SK-N-SH treated with all-trans-retinoic acid at 6 μM for 48 hours (cell line): ENCODE measurements around the gene TNRC6B.

ENCODE experiments used
- ATAC-seq: fragments of 200-7000 bp; cut with Tn5 transposase; 3 replicates; pipeline ENCODE4 v1.9.1; 2020; ENCODE audit warnings: mild to moderate bottlenecking, moderate library complexity
- ARNTL ChIP-seq: fragments of 450-650 bp; formaldehyde crosslinking; IDR thresholded peaks from 2 replicates; pipeline ENCODE4 v1.5.0; 2020; ENCODE audit warnings: low read depth, mild to moderate bottlenecking, moderate library complexity, borderline replicate concordance
- BACH2 ChIP-seq: fragments of 250-450 bp; sonication (Bioruptor Pico); IDR thresholded peaks from 2 replicates; pipeline ENCODE4 v1.9.0; 2021; ENCODE audit warnings: mild to moderate bottlenecking, borderline replicate concordance
- CSDC2 ChIP-seq: fragments of 250-450 bp; sonication (Bioruptor Pico); IDR thresholded peaks from 2 replicates; pipeline ENCODE4 v1.5.0; 2020; ENCODE audit warnings: mild to moderate bottlenecking, moderate library complexity
- ESRRG ChIP-seq: fragments of 250-450 bp; sonication (Bioruptor Pico); IDR thresholded peaks from 2 replicates; pipeline ENCODE4 v1.6.1; 2021; ENCODE audit warnings: mild to moderate bottlenecking
- GLIS3 ChIP-seq: fragments of 250-450 bp; sonication (Bioruptor Pico); IDR thresholded peaks from 2 replicates; pipeline ENCODE4 v1.5.0; 2020; ENCODE audit warnings: mild to moderate bottlenecking, moderate library complexity
- ISL1 ChIP-seq: fragments of 250-450 bp; sonication (Bioruptor Pico); IDR thresholded peaks from 2 replicates; pipeline ENCODE4 v2.1.2; 2022; ENCODE audit warnings: mild to moderate bottlenecking, moderate library complexity
- OSR1 ChIP-seq: fragments of 250-450 bp; sonication (Bioruptor Pico); IDR thresholded peaks from 2 replicates; pipeline ENCODE4 v1.8.0; 2022; ENCODE audit warnings: moderate library complexity, mild to moderate bottlenecking, inconsistent platforms
- RARB ChIP-seq: fragments of 250-450 bp; sonication (Bioruptor Pico); IDR thresholded peaks from 2 replicates; pipeline ENCODE4 v1.8.0; 2021; ENCODE audit warnings: mild to moderate bottlenecking, moderate library complexity
- SNAI2 ChIP-seq: fragments of 250-450 bp; sonication (Bioruptor Pico); IDR thresholded peaks from 2 replicates; pipeline ENCODE4 v1.5.0; 2020; ENCODE audit warnings: mild to moderate bottlenecking, moderate library complexity
- TCF4 ChIP-seq: fragments of 250-450 bp; sonication (Bioruptor Pico); IDR thresholded peaks from 2 replicates; pipeline ENCODE4 v1.8.0; 2021; ENCODE audit warnings: mild to moderate bottlenecking, moderate library complexity, borderline replicate concordance
- TOX ChIP-seq: fragments of 250-450 bp; sonication (Bioruptor Pico); IDR thresholded peaks from 2 replicates; pipeline ENCODE4 v1.8.0; 2021; ENCODE audit warnings: mild to moderate bottlenecking, moderate library complexity, borderline replicate concordance
- ZC3H10 ChIP-seq: fragments of 250-450 bp; sonication (Bioruptor Pico); IDR thresholded peaks from 2 replicates; pipeline ENCODE4 v1.5.1; 2021; ENCODE audit warnings: mild to moderate bottlenecking, moderate library complexity
- ZFP3 ChIP-seq: fragments of 250-450 bp; sonication (Bioruptor Pico); IDR thresholded peaks from 2 replicates; pipeline ENCODE4 v1.5.0; 2020; ENCODE audit warnings: mild to moderate bottlenecking, moderate library complexity
- ZFP30 ChIP-seq: fragments of 450-650 bp; formaldehyde crosslinking; IDR thresholded peaks from 2 replicates; pipeline ENCODE4 v1.5.0; 2022; ENCODE audit warnings: mild to moderate bottlenecking, moderate library complexity
- ZNF565 ChIP-seq: fragments of 450-650 bp; formaldehyde crosslinking; conservative IDR thresholded peaks from 2 replicates; pipeline ENCODE4 v1.5.0; 2020; ENCODE audit warnings: low read depth, mild to moderate bottlenecking, moderate library complexity
- ZNF70 ChIP-seq: fragments of 450-650 bp; formaldehyde crosslinking; IDR thresholded peaks from 2 replicates; pipeline ENCODE4 v1.5.0; 2020; ENCODE audit warnings: mild to moderate bottlenecking, moderate library complexity
- TF ChIP-seq, protein P1 (sequence below): fragments of 250-450 bp; sonication (Bioruptor Pico); IDR thresholded peaks from 2 replicates; pipeline ENCODE4 v1.5.1; 2020; ENCODE audit warnings: low read depth, mild to moderate bottlenecking, moderate library complexity
- TF ChIP-seq, protein P2 (sequence below): fragments of 250-450 bp; sonication (Bioruptor Pico); IDR thresholded peaks from 2 replicates; pipeline ENCODE4 v1.8.0; 2020; ENCODE audit warnings: mild to moderate bottlenecking, moderate library complexity, borderline replicate concordance
- TF ChIP-seq, protein P3 (sequence below): fragments of 250-450 bp; sonication (Bioruptor Pico); IDR thresholded peaks from 2 replicates; pipeline ENCODE4 v1.5.1; 2021; ENCODE audit warnings: mild to moderate bottlenecking, moderate library complexity
- TF ChIP-seq, protein P4 (sequence below): fragments of 250-450 bp; sonication (Bioruptor Pico); IDR thresholded peaks from 2 replicates; pipeline ENCODE4 v1.5.0; 2020; ENCODE audit warnings: mild to moderate bottlenecking, moderate library complexity
- TF ChIP-seq, protein P5 (sequence below): fragments of 250-450 bp; sonication (Bioruptor Pico); IDR thresholded peaks from 2 replicates; pipeline ENCODE4 v1.8.0; 2021; ENCODE audit warnings: low read depth, mild to moderate bottlenecking, moderate library complexity, borderline replicate concordance

Gene TNRC6B

DNA sequence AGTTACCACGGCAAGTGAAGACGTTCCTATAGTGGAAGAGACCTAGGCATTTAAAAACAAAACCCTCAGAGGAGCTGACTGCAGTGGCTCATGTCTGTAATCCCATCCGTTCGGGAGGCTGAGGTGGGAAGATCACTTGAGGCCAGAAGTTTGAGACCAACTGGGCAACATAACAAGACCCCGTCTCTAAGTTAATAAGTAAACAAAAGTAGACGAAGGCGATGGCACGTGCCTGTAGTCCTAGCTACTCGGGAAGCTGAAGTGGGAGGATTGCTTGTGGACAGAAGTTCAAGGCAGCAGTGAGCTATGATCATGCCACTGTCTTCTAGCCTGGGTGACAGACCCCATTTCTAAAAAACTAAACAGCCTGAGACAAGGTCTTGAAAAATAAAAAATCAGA lies 164.8 kb downstream of the TNRC6B start (continued):
- TF ChIP-seq, protein P1, sequence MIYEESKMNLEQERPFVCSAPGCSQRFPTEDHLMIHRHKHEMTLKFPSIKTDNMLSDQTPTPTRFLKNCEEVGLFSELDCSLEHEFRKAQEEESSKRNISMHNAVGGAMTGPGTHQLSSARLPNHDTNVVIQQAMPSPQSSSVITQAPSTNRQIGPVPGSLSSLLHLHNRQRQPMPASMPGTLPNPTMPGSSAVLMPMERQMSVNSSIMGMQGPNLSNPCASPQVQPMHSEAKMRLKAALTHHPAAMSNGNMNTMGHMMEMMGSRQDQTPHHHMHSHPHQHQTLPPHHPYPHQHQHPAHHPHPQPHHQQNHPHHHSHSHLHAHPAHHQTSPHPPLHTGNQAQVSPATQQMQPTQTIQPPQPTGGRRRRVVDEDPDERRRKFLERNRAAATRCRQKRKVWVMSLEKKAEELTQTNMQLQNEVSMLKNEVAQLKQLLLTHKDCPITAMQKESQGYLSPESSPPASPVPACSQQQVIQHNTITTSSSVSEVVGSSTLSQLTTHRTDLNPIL (CRISPR knock-in tag) = no peak
- TF ChIP-seq GLIS3 = no peak
- TF ChIP-seq ESRRG = no peak
- no peak for TF ChIP-seq OSR1
- TF ChIP-seq, protein P2, sequence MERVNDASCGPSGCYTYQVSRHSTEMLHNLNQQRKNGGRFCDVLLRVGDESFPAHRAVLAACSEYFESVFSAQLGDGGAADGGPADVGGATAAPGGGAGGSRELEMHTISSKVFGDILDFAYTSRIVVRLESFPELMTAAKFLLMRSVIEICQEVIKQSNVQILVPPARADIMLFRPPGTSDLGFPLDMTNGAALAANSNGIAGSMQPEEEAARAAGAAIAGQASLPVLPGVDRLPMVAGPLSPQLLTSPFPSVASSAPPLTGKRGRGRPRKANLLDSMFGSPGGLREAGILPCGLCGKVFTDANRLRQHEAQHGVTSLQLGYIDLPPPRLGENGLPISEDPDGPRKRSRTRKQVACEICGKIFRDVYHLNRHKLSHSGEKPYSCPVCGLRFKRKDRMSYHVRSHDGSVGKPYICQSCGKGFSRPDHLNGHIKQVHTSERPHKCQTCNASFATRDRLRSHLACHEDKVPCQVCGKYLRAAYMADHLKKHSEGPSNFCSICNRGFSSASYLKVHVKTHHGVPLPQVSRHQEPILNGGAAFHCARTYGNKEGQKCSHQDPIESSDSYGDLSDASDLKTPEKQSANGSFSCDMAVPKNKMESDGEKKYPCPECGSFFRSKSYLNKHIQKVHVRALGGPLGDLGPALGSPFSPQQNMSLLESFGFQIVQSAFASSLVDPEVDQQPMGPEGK = no peak
- TF ChIP-seq, protein P3, sequence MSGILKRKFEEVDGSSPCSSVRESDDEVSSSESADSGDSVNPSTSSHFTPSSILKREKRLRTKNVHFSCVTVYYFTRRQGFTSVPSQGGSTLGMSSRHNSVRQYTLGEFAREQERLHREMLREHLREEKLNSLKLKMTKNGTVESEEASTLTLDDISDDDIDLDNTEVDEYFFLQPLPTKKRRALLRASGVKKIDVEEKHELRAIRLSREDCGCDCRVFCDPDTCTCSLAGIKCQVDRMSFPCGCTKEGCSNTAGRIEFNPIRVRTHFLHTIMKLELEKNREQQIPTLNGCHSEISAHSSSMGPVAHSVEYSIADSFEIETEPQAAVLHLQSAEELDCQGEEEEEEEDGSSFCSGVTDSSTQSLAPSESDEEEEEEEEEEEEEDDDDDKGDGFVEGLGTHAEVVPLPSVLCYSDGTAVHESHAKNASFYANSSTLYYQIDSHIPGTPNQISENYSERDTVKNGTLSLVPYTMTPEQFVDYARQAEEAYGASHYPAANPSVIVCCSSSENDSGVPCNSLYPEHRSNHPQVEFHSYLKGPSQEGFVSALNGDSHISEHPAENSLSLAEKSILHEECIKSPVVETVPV (CRISPR knock-in tag) = no peak
- TF ChIP-seq ARNTL (CRISPR knock-in tag) = no peak

DNA sequence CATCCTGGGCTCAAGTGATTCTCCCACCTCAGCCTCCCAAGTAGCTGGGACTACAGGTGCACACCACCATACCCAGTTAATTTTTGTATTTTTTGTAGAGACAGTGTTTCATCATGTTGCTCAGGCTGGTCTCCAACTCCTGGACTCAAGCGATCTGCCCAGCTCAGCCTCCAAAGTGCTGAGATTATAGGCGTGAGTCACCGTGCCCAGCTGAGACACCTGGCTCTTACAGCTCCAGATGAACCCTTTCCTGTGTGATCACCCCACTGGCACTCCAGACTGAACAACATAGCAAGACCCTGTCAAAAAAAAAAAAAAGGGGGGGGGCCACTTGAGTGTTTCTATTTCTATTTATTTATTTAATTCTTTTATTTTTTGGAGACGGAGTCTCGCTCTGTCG lies 167.5 kb downstream of the TNRC6B start:
- no peak for ATAC-seq
- TF ChIP-seq ZNF70 (CRISPR knock-in tag) = no peak
- no peak for TF ChIP-seq SNAI2
- TF ChIP-seq ESRRG = no peak
- TF ChIP-seq TCF4 (CRISPR knock-in tag) = no peak
- TF ChIP-seq OSR1 = no peak
- no peak for TF ChIP-seq GLIS3
- no peak for TF ChIP-seq ZFP3 (CRISPR knock-in tag)
- no peak for TF ChIP-seq ISL1 (CRISPR knock-in tag)
- TF ChIP-seq ARNTL (CRISPR knock-in tag) = no peak
- no peak for TF ChIP-seq ZC3H10 (CRISPR knock-in tag)
- TF ChIP-seq RARB = no peak
- TF ChIP-seq, protein P4, sequence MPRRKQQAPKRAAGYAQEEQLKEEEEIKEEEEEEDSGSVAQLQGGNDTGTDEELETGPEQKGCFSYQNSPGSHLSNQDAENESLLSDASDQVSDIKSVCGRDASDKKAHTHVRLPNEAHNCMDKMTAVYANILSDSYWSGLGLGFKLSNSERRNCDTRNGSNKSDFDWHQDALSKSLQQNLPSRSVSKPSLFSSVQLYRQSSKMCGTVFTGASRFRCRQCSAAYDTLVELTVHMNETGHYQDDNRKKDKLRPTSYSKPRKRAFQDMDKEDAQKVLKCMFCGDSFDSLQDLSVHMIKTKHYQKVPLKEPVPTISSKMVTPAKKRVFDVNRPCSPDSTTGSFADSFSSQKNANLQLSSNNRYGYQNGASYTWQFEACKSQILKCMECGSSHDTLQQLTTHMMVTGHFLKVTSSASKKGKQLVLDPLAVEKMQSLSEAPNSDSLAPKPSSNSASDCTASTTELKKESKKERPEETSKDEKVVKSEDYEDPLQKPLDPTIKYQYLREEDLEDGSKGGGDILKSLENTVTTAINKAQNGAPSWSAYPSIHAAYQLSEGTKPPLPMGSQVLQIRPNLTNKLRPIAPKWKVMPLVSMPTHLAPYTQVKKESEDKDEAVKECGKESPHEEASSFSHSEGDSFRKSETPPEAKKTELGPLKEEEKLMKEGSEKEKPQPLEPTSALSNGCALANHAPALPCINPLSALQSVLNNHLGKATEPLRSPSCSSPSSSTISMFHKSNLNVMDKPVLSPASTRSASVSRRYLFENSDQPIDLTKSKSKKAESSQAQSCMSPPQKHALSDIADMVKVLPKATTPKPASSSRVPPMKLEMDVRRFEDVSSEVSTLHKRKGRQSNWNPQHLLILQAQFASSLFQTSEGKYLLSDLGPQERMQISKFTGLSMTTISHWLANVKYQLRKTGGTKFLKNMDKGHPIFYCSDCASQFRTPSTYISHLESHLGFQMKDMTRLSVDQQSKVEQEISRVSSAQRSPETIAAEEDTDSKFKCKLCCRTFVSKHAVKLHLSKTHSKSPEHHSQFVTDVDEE = no peak
- TF ChIP-seq, protein P3 (CRISPR knock-in tag) = no peak
- no peak for TF ChIP-seq CSDC2 (CRISPR knock-in tag)
- TF ChIP-seq TOX = no peak
- TF ChIP-seq, protein P1 (CRISPR knock-in tag) = no peak
- TF ChIP-seq ZNF565 = no peak
- TF ChIP-seq BACH2 (CRISPR knock-in tag) = no peak
- TF ChIP-seq, protein P5, sequence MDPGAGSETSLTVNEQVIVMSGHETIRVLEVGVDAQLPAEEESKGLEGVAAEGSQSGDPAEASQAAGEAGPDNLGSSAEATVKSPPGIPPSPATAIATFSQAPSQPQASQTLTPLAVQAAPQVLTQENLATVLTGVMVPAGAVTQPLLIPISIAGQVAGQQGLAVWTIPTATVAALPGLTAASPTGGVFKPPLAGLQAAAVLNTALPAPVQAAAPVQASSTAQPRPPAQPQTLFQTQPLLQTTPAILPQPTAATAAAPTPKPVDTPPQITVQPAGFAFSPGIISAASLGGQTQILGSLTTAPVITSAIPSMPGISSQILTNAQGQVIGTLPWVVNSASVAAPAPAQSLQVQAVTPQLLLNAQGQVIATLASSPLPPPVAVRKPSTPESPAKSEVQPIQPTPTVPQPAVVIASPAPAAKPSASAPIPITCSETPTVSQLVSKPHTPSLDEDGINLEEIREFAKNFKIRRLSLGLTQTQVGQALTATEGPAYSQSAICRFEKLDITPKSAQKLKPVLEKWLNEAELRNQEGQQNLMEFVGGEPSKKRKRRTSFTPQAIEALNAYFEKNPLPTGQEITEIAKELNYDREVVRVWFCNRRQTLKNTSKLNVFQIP (CRISPR knock-in tag) = no peak
- no peak for TF ChIP-seq ZFP30
